Memory B cell (primary cell): ENCODE data around the gene CAMSAP2.

Experiments used
- ATAC-seq: fragments of 150-1000 bp; cut with Tn5 transposase; 2 replicates; pipeline ENCODE4 v1.10.0; 2021; ENCODE audit warnings: low read depth, mild to moderate bottlenecking, moderate library complexity
- DNase-seq, 2 donors: peaks; one replicate each; pipeline ENCODE4 v3.0.0; 2022; ENCODE audit warnings: low spot score in 2 of 2
- H3K27ac Mint-ChIP-seq: one replicate; pipeline ENCODE4 v1.8.0; 2022; ENCODE audit warnings: mild to moderate bottlenecking, moderate library complexity, mixed read lengths
- H3K27me3 Mint-ChIP-seq: one replicate; pipeline ENCODE4 v1.8.0; 2022; ENCODE audit warnings: mixed read lengths
- H3K36me3 Mint-ChIP-seq: one replicate; pipeline ENCODE4 v1.8.0; 2022; ENCODE audit warnings: mild to moderate bottlenecking, mixed read lengths
- H3K4me1 Mint-ChIP-seq: one replicate; pipeline ENCODE4 v1.8.0; 2022; ENCODE audit warnings: mixed read lengths
- H3K4me3 Mint-ChIP-seq: one replicate; pipeline ENCODE4 v1.8.0; 2022; ENCODE audit warnings: mild to moderate bottlenecking, moderate library complexity, mixed read lengths
- H3K9me3 Mint-ChIP-seq: one replicate; pipeline ENCODE4 v1.8.0; 2022; ENCODE audit warnings: mixed read lengths

The CAMSAP2 gene

GRCh38 chr1:200862713-200863415 is 124.2 kb downstream of the CAMSAP2 start:
- ATAC-seq (peak; percentile 63), DNase-seq (no peak)
- Mint-ChIP-seq H3K4me1 (peaks cover 29% of the 10 kb centered on the region), H3K36me3 (no peaks in the 10 kb centered on the region), H3K27ac (peak overlapping the region; percentile 90), H3K27me3 (no peaks in the 10 kb centered on the region), H3K4me3 (peak overlapping the region; percentile 59), H3K9me3 (no peaks in the 10 kb centered on the region)

DNA sequence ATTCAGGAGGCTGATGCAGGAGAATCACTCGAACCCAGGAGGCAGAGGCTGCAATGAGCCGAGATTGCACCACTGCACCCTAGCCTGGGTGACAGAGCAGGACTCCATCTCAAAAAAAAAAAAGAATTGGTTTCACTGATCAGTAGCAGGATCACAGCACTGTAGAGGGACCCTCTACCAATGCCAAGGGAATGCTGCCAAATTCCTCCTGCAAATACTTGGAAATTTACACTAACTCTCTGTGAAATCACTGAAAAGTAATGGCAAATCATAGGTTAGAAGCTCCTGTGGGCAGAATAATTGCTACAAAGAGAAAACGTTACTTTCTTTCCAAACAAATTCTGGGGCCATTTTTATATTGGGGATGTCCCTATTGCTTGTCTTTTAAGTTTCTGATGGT is 127.4 kb downstream of the CAMSAP2 start:
- Mint-ChIP-seq H3K4me3 (no peak overlapping the region), H3K36me3 (no peaks in the 10 kb centered on the region), H3K4me1 (peaks cover 44% of the 10 kb centered on the region), H3K27me3 (no peaks in the 10 kb centered on the region), H3K9me3 (no peaks in the 10 kb centered on the region), H3K27ac (no peak overlapping the region)
- DNase-seq: no peak
- no peak for ATAC-seq

DNA sequence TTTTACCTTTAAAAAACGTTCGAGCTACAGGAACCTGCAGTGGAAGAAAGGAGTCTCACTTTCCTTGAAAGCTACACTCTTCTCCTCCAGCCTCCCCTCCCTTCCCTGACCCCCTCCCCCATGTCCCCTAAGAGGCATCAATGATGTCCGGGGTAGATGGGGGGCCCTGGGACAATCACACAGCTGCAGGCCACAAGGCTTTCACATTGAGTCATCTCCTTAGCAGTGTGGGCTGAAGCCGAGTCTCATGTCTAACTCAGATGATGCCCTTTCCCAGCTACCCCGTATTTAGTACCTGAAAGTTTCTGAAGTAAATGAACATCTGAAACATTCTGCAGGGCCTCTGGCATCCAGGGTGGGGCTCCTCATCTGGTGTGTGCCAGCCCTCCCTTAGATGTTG is 127.8 kb downstream of the CAMSAP2 start:
- H3K36me3 Mint-ChIP-seq: no peaks in the 10 kb centered on the region
- no peaks in the 10 kb centered on the region for H3K27me3 Mint-ChIP-seq
- ATAC-seq (no peak), DNase-seq (no peak)
- no peaks in the 10 kb centered on the region for H3K9me3 Mint-ChIP-seq
- no peak overlapping the region for H3K4me3 Mint-ChIP-seq
- no peak overlapping the region for H3K27ac Mint-ChIP-seq
- peaks cover 48% of the 10 kb centered on the region for H3K4me1 Mint-ChIP-seq

- Mint-ChIP-seq H3K27ac (no peak overlapping the region), H3K36me3 (no peaks in the 10 kb centered on the region), H3K27me3 (no peaks in the 10 kb centered on the region), H3K9me3 (no peaks in the 10 kb centered on the region), H3K4me1 (peaks cover 51% of the 10 kb centered on the region), H3K4me3 (no peak overlapping the region)
- ATAC-seq (no peak), DNase-seq (no peak)
Observed at GRCh38 chr1:200867018-200867811, 128.5 kb downstream of the CAMSAP2 start.

DNA sequence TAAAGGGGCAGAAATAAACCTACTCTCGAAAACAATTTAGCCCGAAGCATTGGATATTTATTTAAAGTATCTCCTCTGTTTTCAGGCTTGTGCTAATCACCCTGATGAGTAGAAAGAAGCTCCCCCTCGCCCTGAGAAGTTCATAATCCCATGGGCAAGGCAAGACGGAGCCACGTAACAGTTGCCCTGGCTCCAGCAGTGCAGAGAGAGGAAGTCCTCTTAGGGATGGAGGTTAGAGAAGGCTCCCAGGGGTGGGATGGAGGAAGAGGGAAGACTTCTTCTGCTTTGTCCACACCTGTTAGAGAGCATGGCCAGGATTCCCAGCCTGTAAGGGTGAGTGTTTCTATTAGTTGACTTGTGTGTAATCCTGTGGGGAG is 130.7 kb downstream of the CAMSAP2 start:
- peaks cover 47% of the 10 kb centered on the region for H3K4me1 Mint-ChIP-seq

DNA sequence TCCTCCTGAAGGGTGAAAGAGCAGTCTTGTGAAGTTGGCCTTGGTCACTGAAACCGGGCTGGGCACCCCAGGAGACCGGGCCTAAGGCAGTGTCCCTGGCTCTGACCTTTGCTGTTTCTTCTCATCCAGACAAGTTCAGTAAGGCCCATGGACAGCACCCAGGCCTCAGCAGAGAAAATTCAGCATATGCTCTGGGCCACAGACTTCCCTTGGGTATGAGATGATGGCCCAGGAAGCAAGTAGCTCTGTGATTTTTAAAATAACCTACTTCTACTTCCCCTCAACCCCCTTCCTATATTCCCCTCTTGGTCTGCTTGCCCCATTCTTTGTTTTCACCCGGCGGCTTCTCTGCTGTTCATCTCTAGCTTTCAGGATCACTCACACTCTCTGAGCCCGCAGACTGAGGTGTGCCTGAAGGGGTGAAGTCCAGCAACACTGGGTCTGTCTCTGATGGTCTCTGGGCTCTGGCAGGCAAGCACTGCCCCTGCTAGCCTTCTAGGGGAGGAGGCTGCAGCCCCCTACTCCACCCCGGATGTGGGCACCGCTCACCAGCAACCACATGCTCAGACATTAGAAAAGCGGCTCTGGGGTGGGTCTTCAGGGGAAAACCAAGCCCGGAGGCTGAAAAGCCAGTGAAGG is 131.2 kb downstream of the CAMSAP2 start:
- peak overlapping the region; percentile 88 for H3K27ac Mint-ChIP-seq
- peaks cover 3% of the 10 kb centered on the region for H3K27me3 Mint-ChIP-seq
- no peaks in the 10 kb centered on the region for H3K36me3 Mint-ChIP-seq
- DNase-seq (no peak), ATAC-seq (peak; percentile 49)
- peaks cover 50% of the 10 kb centered on the region for H3K4me1 Mint-ChIP-seq
- H3K4me3 Mint-ChIP-seq: peak overlapping the region; percentile 80
- H3K9me3 Mint-ChIP-seq: no peaks in the 10 kb centered on the region

More for the DNA sequence above, 130.7 kb downstream of the CAMSAP2 start:
- Mint-ChIP-seq H3K36me3 (no peaks in the 10 kb centered on the region), H3K27ac (peak overlapping the region; percentile 88), H3K4me3 (peak overlapping the region; percentile 80), H3K9me3 (no peaks in the 10 kb centered on the region), H3K27me3 (peaks cover 1% of the 10 kb centered on the region)
- ATAC-seq: peak; percentile 3
- DNase-seq: no peak

DNA sequence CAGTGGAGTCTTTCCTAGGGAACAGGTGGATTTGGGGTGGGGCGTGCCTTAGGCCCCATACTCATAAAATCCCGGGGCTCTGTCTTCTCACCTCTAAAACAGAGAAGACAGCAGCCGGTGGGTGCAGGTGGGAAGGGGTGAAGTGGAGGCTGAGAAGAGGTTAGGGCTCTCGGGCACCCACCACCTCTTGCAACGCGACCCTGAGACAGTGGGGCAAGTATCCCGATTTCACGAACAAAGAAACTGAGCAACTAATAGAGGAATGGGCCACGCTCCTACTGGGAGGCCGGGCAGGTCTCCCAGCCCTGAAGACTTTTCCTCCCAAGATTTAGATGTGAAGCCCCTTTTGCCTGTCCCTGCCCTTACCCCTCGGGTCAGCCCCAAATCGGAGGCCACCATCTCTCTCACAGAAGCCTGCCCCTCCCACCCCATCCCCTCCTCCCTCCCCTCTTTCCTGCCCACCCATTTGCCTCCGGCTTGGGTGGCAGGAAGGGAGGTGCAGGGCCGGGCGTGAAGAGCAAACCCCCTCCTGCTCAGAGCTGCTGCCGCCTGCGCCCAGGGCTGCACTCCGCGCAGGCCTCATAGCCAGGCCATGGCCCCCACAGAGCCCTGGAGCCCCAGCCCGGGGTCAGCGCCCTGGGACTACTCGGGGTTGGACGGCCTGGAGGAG is 133.9 kb downstream of the CAMSAP2 start, which contains the start of gene GPR25:
GPR25 (plus strand) TSS at position 536 of the 670 bp plus-strand sequence; CDS start at position 593, 57 bp downstream.
- H3K27ac Mint-ChIP-seq: peak within 1 kb of the TSS; percentile 92
- no peaks in the 10 kb centered on the region for H3K9me3 Mint-ChIP-seq
- no peaks in the 10 kb centered on the region for H3K36me3 Mint-ChIP-seq
- ATAC-seq (no peak), DNase-seq (no peak)
- H3K27me3 Mint-ChIP-seq: peaks cover 5% of the 10 kb centered on the region
- peak within 1 kb of the TSS; percentile 80 for H3K4me3 Mint-ChIP-seq
- H3K4me1 Mint-ChIP-seq: peaks cover 42% of the 10 kb centered on the region

DNA sequence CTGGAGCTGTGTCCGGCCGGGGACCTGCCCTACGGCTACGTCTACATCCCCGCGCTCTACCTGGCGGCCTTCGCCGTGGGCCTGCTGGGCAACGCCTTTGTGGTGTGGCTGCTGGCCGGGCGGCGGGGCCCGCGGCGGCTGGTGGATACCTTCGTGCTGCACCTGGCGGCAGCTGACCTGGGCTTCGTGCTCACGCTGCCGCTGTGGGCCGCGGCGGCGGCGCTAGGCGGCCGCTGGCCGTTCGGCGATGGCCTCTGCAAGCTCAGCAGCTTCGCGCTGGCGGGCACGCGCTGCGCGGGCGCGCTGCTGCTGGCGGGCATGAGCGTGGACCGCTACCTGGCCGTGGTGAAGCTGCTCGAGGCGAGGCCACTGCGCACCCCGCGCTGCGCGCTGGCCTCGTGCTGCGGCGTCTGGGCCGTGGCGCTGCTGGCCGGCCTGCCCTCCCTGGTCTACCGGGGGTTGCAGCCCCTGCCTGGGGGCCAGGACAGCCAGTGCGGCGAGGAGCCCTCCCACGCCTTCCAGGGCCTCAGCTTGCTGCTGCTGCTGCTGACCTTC is 134.5 kb downstream of the CAMSAP2 start:
- DNase-seq (no peak), ATAC-seq (no peak)
- no peaks in the 10 kb centered on the region for H3K36me3 Mint-ChIP-seq
- H3K4me1 Mint-ChIP-seq: peaks cover 42% of the 10 kb centered on the region
- peak overlapping the region; percentile 80 for H3K4me3 Mint-ChIP-seq
- H3K9me3 Mint-ChIP-seq: no peaks in the 10 kb centered on the region
- H3K27ac Mint-ChIP-seq: peak overlapping the region; percentile 92
- H3K27me3 Mint-ChIP-seq: peaks cover 5% of the 10 kb centered on the region

GRCh38 chr1:200873671-200874397 is 135.1 kb downstream of the CAMSAP2 start:
- Mint-ChIP-seq H3K9me3 (no peaks in the 10 kb centered on the region), H3K27ac (peak overlapping the region; percentile 92), H3K27me3 (peaks cover 5% of the 10 kb centered on the region), H3K36me3 (no peaks in the 10 kb centered on the region), H3K4me3 (peak overlapping the region; percentile 80), H3K4me1 (peaks cover 45% of the 10 kb centered on the region)
- peak; percentile 65 for ATAC-seq
- peak in 1 of 2 donors; percentile 56 for DNase-seq

- H3K4me3 Mint-ChIP-seq: peak overlapping the region; percentile 80
Observed at GRCh38 chr1:200874694-200875093, 136.0 kb downstream of the CAMSAP2 start.

GRCh38 chr1:200875416-200875815 is 136.7 kb downstream of the CAMSAP2 start:
- no peak for DNase-seq
- H3K36me3 Mint-ChIP-seq: no peaks in the 10 kb centered on the region
- H3K4me1 Mint-ChIP-seq: peaks cover 36% of the 10 kb centered on the region
- no peak for ATAC-seq
- H3K9me3 Mint-ChIP-seq: no peaks in the 10 kb centered on the region
- H3K27ac Mint-ChIP-seq: no peak overlapping the region
- H3K4me3 Mint-ChIP-seq: no peak overlapping the region
- peaks cover 5% of the 10 kb centered on the region for H3K27me3 Mint-ChIP-seq

More at GRCh38 chr1:200874694-200875093, 136.0 kb downstream of the CAMSAP2 start:
- Mint-ChIP-seq H3K36me3 (no peaks in the 10 kb centered on the region), H3K27me3 (peaks cover 5% of the 10 kb centered on the region), H3K27ac (peak overlapping the region; percentile 92), H3K9me3 (no peaks in the 10 kb centered on the region), H3K4me1 (peaks cover 41% of the 10 kb centered on the region)
- DNase-seq (no peak), ATAC-seq (no peak)

GRCh38 chr1:200877010-200877409 is 138.3 kb downstream of the CAMSAP2 start:
- no peak overlapping the region for H3K4me3 Mint-ChIP-seq
- H3K4me1 Mint-ChIP-seq: peaks cover 22% of the 10 kb centered on the region
- H3K27me3 Mint-ChIP-seq: peaks cover 5% of the 10 kb centered on the region
- DNase-seq: no peak
- no peaks in the 10 kb centered on the region for H3K9me3 Mint-ChIP-seq
- ATAC-seq: no peak
- H3K27ac Mint-ChIP-seq: no peak overlapping the region
- no peaks in the 10 kb centered on the region for H3K36me3 Mint-ChIP-seq
